Suprapubic skin (tissue), 4 donors: Measurements from ENCODE around the gene TRIM8. TPM values are rescaled to one million over a fixed set of nuclear protein-coding genes. Genes with fewer than 3 reads are reported as not detected.

Experiments used
- DNase-seq, 2 donors: peaks; one replicate each; pipeline ENCODE4 v3.0.0-alpha.2; 2019; ENCODE audit warnings: low spot score in 2 of 2
- H3K27ac ChIP-seq: fragments of 200-600 bp; sonication (generic); one replicate; pipeline ENCODE4 v1.5.1; 2019
- H3K27me3 ChIP-seq: fragments of 200-600 bp; sonication (generic); one replicate; pipeline ENCODE4 v1.5.1; 2019
- H3K36me3 ChIP-seq: fragments of 200-600 bp; sonication (generic); one replicate; pipeline ENCODE4 v1.5.1; 2019
- H3K4me1 ChIP-seq: fragments of 200-600 bp; sonication (generic); one replicate; pipeline ENCODE4 v1.5.1; 2019
- H3K4me3 ChIP-seq: fragments of 200-600 bp; sonication (generic); one replicate; pipeline ENCODE4 v1.5.1; 2019; ENCODE audit warnings: mild to moderate bottlenecking
- H3K9me3 ChIP-seq: fragments of 200-600 bp; sonication (generic); one replicate; pipeline ENCODE4 v1.5.1; 2019
- CTCF ChIP-seq, 2 donors: fragments of 200-600 bp in 1 of 2; fragments of 450-650 bp in 1 of 2; sonication (generic) in 1 of 2; IDR thresholded peaks; one replicate each; pipeline ENCODE4 v1.5.1; 2016 to 2019; ENCODE audit warnings: antibody characterized with exemption in 2 of 2, mild to moderate bottlenecking in 1 of 2, moderate library complexity in 1 of 2
- EP300 ChIP-seq: sonication (generic); formaldehyde crosslinking; IDR thresholded peaks from one replicate; pipeline ENCODE4 v1.6.1; 2017; ENCODE audit warnings: antibody characterized with exemption
- POLR2A ChIP-seq, 2 donors: fragments of 450-650 bp; IDR thresholded peaks; one replicate each; pipeline ENCODE4 v1.6.1; 2017; ENCODE audit warnings: antibody characterized with exemption in 2 of 2, mild to moderate bottlenecking in 2 of 2, moderate library complexity in 2 of 2
- POLR2AphosphoS5 ChIP-seq, 3 donors: sonication (generic); formaldehyde crosslinking; IDR thresholded peaks; one replicate each; pipeline ENCODE4 v1.6.1; 2017; ENCODE audit warnings: antibody characterized with exemption in 3 of 3
- WGBS: methylation state at CpG from one replicate; pipeline ENCODE4 v1.1.5; 2018; 5-methylcytosine and 5-hydroxymethylcytosine counted together
- total RNA-seq, 4 donors: library from RNA; depleted of rRNA; stranded (reverse); fragments of >200 nt; gene quantifications; one replicate each; pipeline ENCODE4 v1.1.0, GENCODE V29; 2016

TRIM8 gene
- total RNA-seq, 4 donors from 2014 or later, result 73.1 to 113 (median 96.1) TPM

GRCh38 chr10:102652170-102652916 lies 8.1 kb downstream of the TRIM8 start:
- Histone ChIP-seq H3K36me3 (peaks cover 53% of the 10 kb centered on the region), H3K4me3 (no peak overlapping the region), H3K9me3 (no peaks in the 10 kb centered on the region), H3K27ac (no peak overlapping the region), H3K27me3 (no peaks in the 10 kb centered on the region), H3K4me1 (peaks cover 61% of the 10 kb centered on the region)
- 84% methylated on average over 12 of the region's 12 CpGs for WGBS
- no peak for DNase-seq
- TF ChIP-seq POLR2A (IDR thresholded peaks at IDR 0.05), result no peak
- no peak for TF ChIP-seq POLR2AphosphoS5 (IDR thresholded peaks at IDR 0.05)
- TF ChIP-seq CTCF (IDR thresholded peaks at IDR 0.05), result no peak
- no peak for TF ChIP-seq EP300

- 86% methylated on average over 1 of the region's 1 CpG for WGBS
- Histone ChIP-seq H3K36me3 (peaks cover 60% of the 10 kb centered on the region), H3K27ac (no peak overlapping the region)
Measured at GRCh38 chr10:102653060-102653459, 8.8 kb downstream of the TRIM8 start.

GRCh38 chr10:102654566-102654965 lies 10.3 kb downstream of the TRIM8 start:
- peaks cover 52% of the 10 kb centered on the region for H3K4me1 ChIP-seq
- H3K9me3 ChIP-seq, result no peaks in the 10 kb centered on the region
- no peak overlapping the region for H3K27ac ChIP-seq
- 86% methylated on average over 6 of the region's 7 CpGs for WGBS
- H3K36me3 ChIP-seq, result peaks cover 67% of the 10 kb centered on the region
- H3K27me3 ChIP-seq, result no peaks in the 10 kb centered on the region
- DNase-seq, result no peak
- no peak overlapping the region for H3K4me3 ChIP-seq
- TF ChIP-seq POLR2AphosphoS5 (IDR thresholded peaks at IDR 0.05), result no peak
- TF ChIP-seq POLR2A (IDR thresholded peaks at IDR 0.05), result no peak
- no peak for TF ChIP-seq EP300
- TF ChIP-seq CTCF (IDR thresholded peaks at IDR 0.05), result no peak

More at GRCh38 chr10:102653060-102653459, 8.8 kb downstream of the TRIM8 start:
- no peak for DNase-seq
- Histone ChIP-seq H3K4me3 (no peak overlapping the region), H3K9me3 (no peaks in the 10 kb centered on the region), H3K27me3 (no peaks in the 10 kb centered on the region), H3K4me1 (peaks cover 60% of the 10 kb centered on the region)
- no peak for TF ChIP-seq POLR2A (IDR thresholded peaks at IDR 0.05)

- peaks cover 48% of the 10 kb centered on the region for H3K4me1 ChIP-seq
- WGBS, result 86% methylated on average over 11 of the region's 12 CpGs
- no peak for TF ChIP-seq EP300
- no peak for TF ChIP-seq CTCF (IDR thresholded peaks at IDR 0.05)
- TF ChIP-seq POLR2A (IDR thresholded peaks at IDR 0.05), result no peak
- no peak for TF ChIP-seq POLR2AphosphoS5 (IDR thresholded peaks at IDR 0.05)
- no peak overlapping the region for H3K27ac ChIP-seq
- H3K9me3 ChIP-seq, result no peaks in the 10 kb centered on the region
- H3K27me3 ChIP-seq, result no peaks in the 10 kb centered on the region
- peaks cover 67% of the 10 kb centered on the region for H3K36me3 ChIP-seq
- no peak overlapping the region for H3K4me3 ChIP-seq
- DNase-seq, result no peak
Measured at GRCh38 chr10:102654969-102655368, 10.7 kb downstream of the TRIM8 start.

GRCh38 chr10:102656026-102656425 lies 11.7 kb downstream of the TRIM8 start:
- TF ChIP-seq POLR2A (IDR thresholded peaks at IDR 0.05), result no peak
- no peak for TF ChIP-seq POLR2AphosphoS5 (IDR thresholded peaks at IDR 0.05)
- no peak for TF ChIP-seq CTCF (IDR thresholded peaks at IDR 0.05)
- TF ChIP-seq EP300, result no peak
- H3K27me3 ChIP-seq, result no peaks in the 10 kb centered on the region
- over 99% methylated on average over 10 of the region's 12 CpGs for WGBS
- no peaks in the 10 kb centered on the region for H3K9me3 ChIP-seq
- H3K27ac ChIP-seq, result no peak overlapping the region
- H3K36me3 ChIP-seq, result peaks cover 66% of the 10 kb centered on the region
- H3K4me1 ChIP-seq, result peaks cover 47% of the 10 kb centered on the region
- no peak overlapping the region for H3K4me3 ChIP-seq
- no peak for DNase-seq
